Stimulated activated CD4-positive, alpha-beta T cell treated with anti-CD3 and anti-CD28 coated beads, Interleukin-4, amount 100 ng/mL, for 4 hours (primary cell): Measurements from ENCODE around the gene TXNRD3.

Experiments used
- DNase-seq, 2 experiments: peaks; one replicate each; pipeline ENCODE4 v3.0.0-alpha.2; 2020

Gene TXNRD3

GRCh38 chr3:126671521-126671920, 16.6 kb upstream of the TXNRD3 start:
- no peak for DNase-seq

GRCh38 chr3:126668450-126669401, 13.8 kb upstream of the TXNRD3 start:
- no peak for DNase-seq

GRCh38 chr3:126667631-126668449, 12.9 kb upstream of the TXNRD3 start:
- DNase-seq = no peak

GRCh38 chr3:126666658-126667528, 12.0 kb upstream of the TXNRD3 start:
- DNase-seq = no peak

GRCh38 chr3:126665959-126666657, 11.2 kb upstream of the TXNRD3 start:
- no peak for DNase-seq

GRCh38 chr3:126665221-126665936, 10.5 kb upstream of the TXNRD3 start:
- DNase-seq = no peak

- no peak for DNase-seq
These were observed 9.8 kb upstream of the TXNRD3 start for GRCh38 chr3:126664591-126665214.

- DNase-seq = no peak
These were observed 8.8 kb upstream of the TXNRD3 start for GRCh38 chr3:126663750-126664149.

- DNase-seq = no peak
These were observed 8.3 kb upstream of the TXNRD3 start for GRCh38 chr3:126663257-126663656.

GRCh38 chr3:126661532-126662364, 6.8 kb upstream of the TXNRD3 start:
- DNase-seq = no peak

GRCh38 chr3:126659915-126660886, 5.3 kb upstream of the TXNRD3 start:
- no peak for DNase-seq

- DNase-seq = no peak
These were observed 3.7 kb upstream of the TXNRD3 start for GRCh38 chr3:126658584-126658983.

- no peak for DNase-seq
These were observed 3.0 kb upstream of the TXNRD3 start for GRCh38 chr3:126657901-126658300.

GRCh38 chr3:126656371-126657134, 1.6 kb upstream of the TXNRD3 start:
- DNase-seq = no peak

- no peak for DNase-seq
These were observed 963 bp upstream of the TXNRD3 start for GRCh38 chr3:126655887-126656286.

GRCh38 chr3:126649556-126650092, 5.3 kb downstream of the TXNRD3 start:
- DNase-seq = no peak

GRCh38 chr3:126646674-126647073, 8.2 kb downstream of the TXNRD3 start:
- no peak for DNase-seq

- no peak for DNase-seq
These were observed 10.3 kb downstream of the TXNRD3 start for GRCh38 chr3:126644615-126645014.
